Right ventricle myocardium superior (tissue), 1 donor: Measurements from ENCODE around the gene NCOR1. TPM values are rescaled to one million over a fixed set of nuclear protein-coding genes. Genes with fewer than 3 reads are reported as not detected.
"Not testable (repeated sequence)": the region's sequence is repeated elsewhere in the genome, so short reads cannot be mapped to it uniquely, and the experiment has no call there.

Experiments
- ATAC-seq: fragments of 200-7000 bp; cut with Tn5 transposase; one replicate; pipeline ENCODE4 v1.9.1; 2020; ENCODE audit warnings: mild to moderate bottlenecking; ENCODE audit not compliant: poor library complexity
- DNase-seq: peaks from one replicate; pipeline ENCODE4 v3.0.0-alpha.2; 2020
- intact Hi-C: fragments of 100-400 bp; cut with DNase I; formaldehyde crosslinking; loops from one replicate; pipeline ENCODE4 v1.11.2; 2022
- total RNA-seq: library from RNA; stranded (reverse); fragmentation: NEBNext Ultra II Directional; extraction: Animal tissue kit (Norgen Biotek cat#: 25700); gene quantifications from one replicate; pipeline ENCODE4 v1.2.1, GENCODE V29; 2021
- donor health status: DM: no; HTN: yes; CAD: no; lungs with severe emphysema.

NCOR1 gene
- total RNA-seq, 1 donor from 2014 or later, result 61.4 TPM

DNA sequence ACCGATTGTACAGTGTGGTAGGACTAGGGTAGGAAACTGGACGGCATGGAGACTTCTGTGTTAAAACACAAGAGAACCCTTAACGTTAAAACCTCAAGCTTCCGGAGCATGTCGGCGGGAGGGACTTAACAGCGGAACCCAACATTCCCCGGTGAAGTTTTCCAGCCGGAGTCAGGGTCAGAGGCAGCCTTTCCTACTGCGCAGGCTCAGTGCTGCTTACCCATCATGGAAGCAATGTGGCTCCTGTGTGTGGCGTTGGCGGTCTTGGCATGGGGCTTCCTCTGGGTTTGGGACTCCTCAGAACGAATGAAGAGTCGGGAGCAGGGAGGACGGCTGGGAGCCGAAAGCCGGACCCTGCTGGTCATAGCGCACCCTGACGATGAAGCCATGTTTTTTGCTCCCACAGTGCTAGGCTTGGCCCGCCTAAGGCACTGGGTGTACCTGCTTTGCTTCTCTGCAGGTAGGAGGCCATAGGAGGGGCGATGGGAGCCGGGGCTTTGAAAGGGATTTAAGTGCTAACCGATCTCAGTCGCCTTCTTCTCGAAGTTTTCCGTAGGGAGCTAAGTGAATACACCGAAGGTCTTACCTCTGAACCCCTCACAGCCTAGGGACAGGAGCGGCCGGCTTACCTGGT lies 1.8 kb upstream of the NCOR1 start, which contains the start of gene PIGL:
Gene PIGL, plus strand, starts transcription at position 209 of the 634 bp plus-strand sequence. Its CDS starts 17 bp downstream, at position 226.
- intact Hi-C loops, result no loop called here
- ATAC-seq (peak; percentile 78), DNase-seq (peak; percentile 90)

- ATAC-seq, intact Hi-C loops, DNase-seq: not testable (repeated sequence)
Measured at GRCh38 chr17:16216341-16217001, 1.1 kb upstream of the NCOR1 start.

DNA sequence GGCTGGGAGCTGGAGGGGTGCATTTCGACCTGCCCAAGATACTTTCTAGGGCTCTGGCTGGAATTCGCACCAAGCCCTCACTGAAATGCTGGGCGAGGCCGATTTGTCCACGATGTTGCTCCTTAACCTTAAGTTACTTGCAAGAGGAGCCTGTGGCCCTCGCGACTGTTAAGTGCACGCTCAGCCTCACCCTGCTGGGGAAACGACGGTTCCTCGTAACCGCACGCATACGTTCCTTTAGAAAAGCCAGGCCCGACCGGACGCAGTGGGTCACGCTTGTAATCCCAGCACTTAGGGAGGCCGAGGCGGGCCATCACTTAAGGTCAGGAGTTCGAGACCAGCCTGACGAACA lies 607 bp upstream of the NCOR1 start:
- intact Hi-C loops, result no loop called here

GRCh38 chr17:16215002-16215272 lies 397 bp downstream of the NCOR1 start:
- intact Hi-C loops, result no loop called here
- DNase-seq (peak; percentile 74), ATAC-seq (peak; percentile 52)

More for the DNA sequence above, 607 bp upstream of the NCOR1 start:
- peak; percentile 65 for DNase-seq
- peak; percentile 15 for ATAC-seq

- ATAC-seq, result no peak
- intact Hi-C loops, result no loop called here
- DNase-seq, result no peak
Measured at GRCh38 chr17:16214190-16215001, 938 bp downstream of the NCOR1 start.

DNA sequence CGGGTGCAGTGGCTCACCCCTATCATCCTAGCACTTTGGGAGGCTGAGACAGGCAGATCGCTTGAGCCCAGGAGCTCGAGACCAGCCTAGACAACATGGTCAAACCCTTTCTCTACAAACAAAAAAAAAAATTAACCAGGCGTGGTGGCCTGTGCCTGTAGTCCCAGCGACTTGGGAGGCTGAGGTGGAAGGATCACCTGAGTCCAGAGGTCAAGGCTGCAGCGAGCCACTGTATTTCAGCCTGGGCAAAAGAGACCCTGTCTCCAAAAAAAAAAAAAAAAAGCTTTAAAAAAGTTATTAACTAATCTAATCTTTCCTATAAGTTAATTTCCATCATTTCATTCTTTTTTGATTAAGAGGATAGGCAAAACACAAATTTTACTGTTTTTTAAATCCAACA lies 2.5 kb downstream of the NCOR1 start:
- intact Hi-C loops, result no loop called here
- DNase-seq, result no peak
- ATAC-seq, result no peak

- no peak for ATAC-seq
- no peak for DNase-seq
- intact Hi-C loops, result no loop called here
Measured at GRCh38 chr17:16211590-16211989, 3.7 kb downstream of the NCOR1 start.

GRCh38 chr17:16204763-16205162 lies 10.6 kb downstream of the NCOR1 start:
- intact Hi-C loops, DNase-seq, ATAC-seq: not testable (repeated sequence)

DNA sequence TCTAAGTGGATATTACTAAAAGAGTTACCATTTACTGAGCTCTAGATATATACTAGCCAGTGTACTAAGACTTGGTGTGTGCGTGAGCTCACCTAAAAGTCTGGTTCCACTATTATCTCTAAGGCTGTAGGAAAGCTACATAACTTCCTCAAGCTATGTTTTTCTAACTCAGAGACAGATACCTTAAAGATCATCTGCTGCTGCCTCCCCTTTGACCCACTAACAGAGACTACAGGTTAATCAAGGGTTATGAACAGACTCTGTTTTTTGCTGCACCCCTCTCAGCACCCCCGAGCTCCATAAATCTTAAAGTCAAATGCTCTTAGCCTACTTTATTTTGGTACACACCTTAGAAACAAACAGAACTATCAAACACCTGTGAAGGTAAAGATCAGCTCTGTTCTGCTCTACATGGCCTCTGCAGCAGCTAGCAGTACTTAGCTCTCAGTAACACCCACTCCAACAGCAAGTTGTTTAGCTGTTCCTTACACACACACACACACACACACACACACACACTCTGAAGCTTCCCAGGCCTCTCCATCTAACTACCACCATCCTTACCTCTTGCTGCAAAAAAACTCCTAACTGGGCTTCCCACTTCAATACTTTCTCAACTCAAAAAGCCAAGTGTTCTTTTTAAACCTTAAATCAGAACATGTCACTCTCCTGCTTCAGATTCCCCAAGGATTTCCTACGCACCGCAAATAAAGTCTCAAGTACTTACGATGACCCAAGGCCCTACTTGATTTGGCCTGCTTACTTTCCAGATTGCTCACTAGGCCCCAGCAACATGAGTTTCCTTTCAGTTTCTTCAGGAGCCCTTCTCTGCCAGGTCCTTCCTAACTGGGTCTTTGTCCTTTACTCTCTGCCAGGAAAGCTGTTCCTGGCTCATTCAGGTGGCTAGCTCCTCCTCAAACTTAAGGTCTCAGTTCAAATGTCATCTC lies 12.5 kb downstream of the NCOR1 start:
- ATAC-seq, result peak; percentile 29
- DNase-seq, intact Hi-C loops: not testable (repeated sequence)

DNA sequence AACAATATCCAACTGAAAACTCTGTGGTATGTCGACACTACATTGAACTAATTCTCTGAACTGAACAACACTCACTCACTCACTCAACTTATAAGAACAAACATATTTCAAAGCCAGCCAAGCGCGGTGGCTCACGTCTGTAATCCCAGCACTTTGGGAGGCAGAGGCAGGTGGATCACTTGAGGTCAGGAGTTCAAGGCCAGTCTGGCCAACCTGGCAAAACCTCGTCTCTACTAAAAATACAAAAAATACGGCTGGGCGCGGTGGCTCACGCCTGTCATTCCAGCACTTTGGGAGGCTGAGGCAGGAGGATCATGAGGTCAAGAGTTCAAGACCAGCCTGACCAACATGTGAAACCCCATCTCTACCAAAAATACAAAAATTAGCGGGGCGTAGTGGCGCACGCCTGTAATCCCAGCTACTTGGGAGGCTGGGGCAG lies 13.6 kb downstream of the NCOR1 start:
- DNase-seq, ATAC-seq, intact Hi-C loops: not testable (repeated sequence)

DNA sequence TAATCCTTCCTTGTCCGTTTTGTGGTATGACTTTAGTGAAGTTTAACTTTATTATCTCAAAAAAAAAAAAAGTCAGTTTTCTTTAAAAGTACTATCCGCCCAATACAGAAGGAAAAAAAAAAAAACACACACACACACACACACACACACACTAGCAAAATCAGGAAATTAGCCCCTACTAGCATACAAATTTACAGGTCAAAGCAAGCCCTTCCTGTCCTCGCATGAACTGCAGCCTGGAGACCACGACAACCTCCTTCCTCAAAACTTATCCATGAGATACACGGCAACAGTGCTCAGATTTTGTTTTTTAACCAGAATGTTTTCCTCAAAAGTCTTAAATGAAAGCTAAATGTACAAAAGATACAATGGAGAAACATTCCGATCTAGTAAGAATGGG lies 16.2 kb downstream of the NCOR1 start:
- DNase-seq (no peak), ATAC-seq (peak; percentile 29)
- intact Hi-C loops, result no loop called here

- intact Hi-C loops, result no loop called here
- ATAC-seq, result no peak
- no peak for DNase-seq
Measured at GRCh38 chr17:16197276-16197675, 18.1 kb downstream of the NCOR1 start.

DNA sequence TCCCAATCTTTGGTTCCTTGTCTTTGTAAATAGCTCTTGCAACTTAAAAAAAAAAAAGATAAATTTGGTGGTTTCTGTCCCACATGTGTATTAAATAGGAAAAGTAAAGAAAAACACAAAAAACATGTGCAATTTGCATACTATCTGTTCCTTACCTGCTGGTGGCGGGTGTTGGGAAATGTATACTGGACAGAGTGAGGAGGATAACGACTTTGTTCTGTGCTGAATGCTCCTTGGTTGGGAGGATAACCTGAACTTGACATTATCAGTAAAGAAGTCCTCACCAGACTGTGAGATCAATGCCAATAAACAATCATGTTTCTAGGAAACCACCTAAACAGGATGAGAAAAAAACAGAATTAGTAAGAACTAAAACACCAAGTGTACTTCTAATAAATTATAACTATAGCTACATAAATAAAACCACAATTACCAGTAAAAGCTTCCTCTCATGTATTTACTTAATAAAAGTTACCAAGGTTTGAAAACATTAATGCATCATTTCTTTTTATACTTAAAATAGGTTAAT lies 21.0 kb downstream of the NCOR1 start:
- DNase-seq, ATAC-seq, intact Hi-C loops: not testable (repeated sequence)

GRCh38 chr17:16191604-16192003 lies 23.7 kb downstream of the NCOR1 start:
- DNase-seq (no peak), ATAC-seq (no peak)
- intact Hi-C loops, result no loop called here

DNA sequence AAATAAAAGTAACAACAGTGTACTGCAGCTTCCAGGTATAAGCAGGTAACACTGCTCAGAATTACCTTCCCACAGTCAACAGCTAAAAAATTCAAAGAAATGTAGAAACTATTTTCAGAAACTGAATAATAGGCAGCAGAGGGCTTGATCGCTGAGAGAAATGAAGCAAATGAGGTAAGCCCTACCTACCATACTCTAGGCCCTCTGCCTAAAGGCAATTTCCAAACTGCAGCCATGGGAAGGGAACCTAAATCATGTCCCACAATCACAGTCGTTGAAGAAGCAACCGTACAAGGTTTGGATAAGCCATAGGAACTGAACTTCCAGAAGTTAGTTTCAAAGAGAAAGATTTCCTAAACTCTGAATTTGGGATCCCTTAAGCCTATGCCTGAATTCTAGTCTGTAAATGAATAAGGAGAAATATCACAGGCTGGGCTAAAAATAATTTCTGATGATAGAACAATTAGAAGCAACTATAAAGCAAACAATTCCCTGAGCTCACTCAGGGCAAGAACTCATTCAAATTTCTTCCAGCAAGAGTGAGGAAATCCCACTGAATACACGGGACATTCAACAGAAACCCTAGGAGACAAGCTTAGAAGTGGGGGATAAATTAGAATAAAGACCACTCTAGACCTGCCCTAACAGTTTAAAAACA lies 24.5 kb downstream of the NCOR1 start:
- intact Hi-C loops, result no loop called here
- ATAC-seq, result peak; percentile 53

DNA sequence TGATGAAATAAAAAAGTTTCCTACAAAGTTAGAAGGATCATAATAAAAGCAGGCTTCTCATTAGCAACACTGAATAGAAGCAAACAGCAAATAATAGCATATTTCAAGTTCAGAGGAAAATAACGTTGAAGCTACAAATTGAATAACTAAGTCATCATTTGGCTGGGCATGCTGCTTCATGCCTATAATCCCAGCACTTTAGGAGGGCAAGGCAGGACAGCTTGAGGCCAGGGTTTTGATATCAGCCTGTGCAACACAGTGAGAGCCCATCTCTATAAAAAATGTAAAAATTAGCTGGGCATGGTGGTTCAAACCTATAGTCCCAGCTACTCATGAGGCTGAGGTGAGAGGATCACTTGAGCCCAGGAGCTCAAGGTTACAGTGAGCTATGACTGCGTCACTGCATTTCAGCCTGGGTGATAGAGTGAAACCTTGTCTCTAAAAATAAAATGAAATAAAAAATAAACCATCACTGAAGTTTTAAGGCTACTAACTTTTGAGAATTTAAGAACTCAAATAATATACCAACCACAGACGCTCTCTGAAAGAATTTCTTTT lies 25.5 kb downstream of the NCOR1 start:
- DNase-seq, result no peak
- intact Hi-C loops, result no loop called here
- peak; percentile 77 for ATAC-seq

More for the DNA sequence above, 24.5 kb downstream of the NCOR1 start:
- DNase-seq, result no peak

GRCh38 chr17:16187642-16188041 lies 27.7 kb downstream of the NCOR1 start:
- no peak for DNase-seq
- intact Hi-C loops, result no loop called here
- ATAC-seq, result no peak

GRCh38 chr17:16181581-16181980 lies 33.8 kb downstream of the NCOR1 start:
- DNase-seq, result no peak
- intact Hi-C loops, result no loop called here
- ATAC-seq, result no peak
